Pons (tissue), 1 donor: ENCODE results near the gene CDC42BPB.

ENCODE experiments used
- DNase-seq: peaks from one replicate; pipeline ENCODE4 v3.0.0-alpha.2; 2016; ENCODE audit warnings: low spot score

Gene CDC42BPB, protein sequence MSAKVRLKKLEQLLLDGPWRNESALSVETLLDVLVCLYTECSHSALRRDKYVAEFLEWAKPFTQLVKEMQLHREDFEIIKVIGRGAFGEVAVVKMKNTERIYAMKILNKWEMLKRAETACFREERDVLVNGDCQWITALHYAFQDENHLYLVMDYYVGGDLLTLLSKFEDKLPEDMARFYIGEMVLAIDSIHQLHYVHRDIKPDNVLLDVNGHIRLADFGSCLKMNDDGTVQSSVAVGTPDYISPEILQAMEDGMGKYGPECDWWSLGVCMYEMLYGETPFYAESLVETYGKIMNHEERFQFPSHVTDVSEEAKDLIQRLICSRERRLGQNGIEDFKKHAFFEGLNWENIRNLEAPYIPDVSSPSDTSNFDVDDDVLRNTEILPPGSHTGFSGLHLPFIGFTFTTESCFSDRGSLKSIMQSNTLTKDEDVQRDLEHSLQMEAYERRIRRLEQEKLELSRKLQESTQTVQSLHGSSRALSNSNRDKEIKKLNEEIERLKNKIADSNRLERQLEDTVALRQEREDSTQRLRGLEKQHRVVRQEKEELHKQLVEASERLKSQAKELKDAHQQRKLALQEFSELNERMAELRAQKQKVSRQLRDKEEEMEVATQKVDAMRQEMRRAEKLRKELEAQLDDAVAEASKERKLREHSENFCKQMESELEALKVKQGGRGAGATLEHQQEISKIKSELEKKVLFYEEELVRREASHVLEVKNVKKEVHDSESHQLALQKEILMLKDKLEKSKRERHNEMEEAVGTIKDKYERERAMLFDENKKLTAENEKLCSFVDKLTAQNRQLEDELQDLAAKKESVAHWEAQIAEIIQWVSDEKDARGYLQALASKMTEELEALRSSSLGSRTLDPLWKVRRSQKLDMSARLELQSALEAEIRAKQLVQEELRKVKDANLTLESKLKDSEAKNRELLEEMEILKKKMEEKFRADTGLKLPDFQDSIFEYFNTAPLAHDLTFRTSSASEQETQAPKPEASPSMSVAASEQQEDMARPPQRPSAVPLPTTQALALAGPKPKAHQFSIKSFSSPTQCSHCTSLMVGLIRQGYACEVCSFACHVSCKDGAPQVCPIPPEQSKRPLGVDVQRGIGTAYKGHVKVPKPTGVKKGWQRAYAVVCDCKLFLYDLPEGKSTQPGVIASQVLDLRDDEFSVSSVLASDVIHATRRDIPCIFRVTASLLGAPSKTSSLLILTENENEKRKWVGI (N-terminal part only)

DNA sequence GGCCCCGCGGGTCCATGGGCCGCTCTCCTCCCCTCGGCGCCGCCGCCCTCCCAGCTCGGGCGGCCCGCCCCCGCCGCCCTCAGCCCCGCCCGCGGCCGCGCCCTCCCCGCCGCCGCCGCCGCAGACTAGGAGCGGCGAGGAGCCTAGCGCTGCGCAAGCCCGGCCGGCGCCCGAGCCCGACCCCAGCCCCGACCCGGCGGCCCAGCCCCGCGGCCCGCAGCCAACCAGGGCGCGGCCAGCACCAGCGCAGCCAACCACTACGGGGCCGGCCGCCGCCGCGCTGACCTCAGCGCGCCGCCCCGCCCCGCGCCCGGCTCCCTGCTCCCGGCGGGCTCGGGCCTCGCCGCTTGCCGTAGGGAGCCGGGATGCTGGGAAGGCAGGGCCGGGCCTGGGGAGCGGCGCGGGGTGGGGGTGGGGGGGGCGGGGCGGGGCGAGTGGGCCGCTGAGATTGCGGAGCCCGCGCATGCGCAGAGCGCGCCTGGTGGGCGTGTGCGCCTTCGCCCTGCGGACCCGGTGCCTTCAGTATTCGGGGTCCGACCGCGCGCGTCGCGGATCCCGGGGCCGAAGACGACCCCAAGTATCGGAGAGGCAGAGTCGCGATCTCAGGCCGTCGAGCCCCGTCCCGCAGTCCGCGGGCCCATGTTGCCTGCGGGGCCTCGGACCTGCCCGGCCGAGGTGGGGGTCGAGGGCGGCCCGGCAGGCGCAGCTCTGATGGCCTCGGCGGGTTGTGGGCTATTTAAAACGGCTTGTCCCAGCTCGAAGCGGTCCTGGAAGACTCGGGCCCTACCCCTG lies at the start of gene CDC42BPB:
Gene CDC42BPB (minus strand): TSS at position 178 of the 792 bp plus-strand sequence. CDS start 376 bp downstream, outside the sequence.
- DNase-seq = peak; percentile 86

DNA sequence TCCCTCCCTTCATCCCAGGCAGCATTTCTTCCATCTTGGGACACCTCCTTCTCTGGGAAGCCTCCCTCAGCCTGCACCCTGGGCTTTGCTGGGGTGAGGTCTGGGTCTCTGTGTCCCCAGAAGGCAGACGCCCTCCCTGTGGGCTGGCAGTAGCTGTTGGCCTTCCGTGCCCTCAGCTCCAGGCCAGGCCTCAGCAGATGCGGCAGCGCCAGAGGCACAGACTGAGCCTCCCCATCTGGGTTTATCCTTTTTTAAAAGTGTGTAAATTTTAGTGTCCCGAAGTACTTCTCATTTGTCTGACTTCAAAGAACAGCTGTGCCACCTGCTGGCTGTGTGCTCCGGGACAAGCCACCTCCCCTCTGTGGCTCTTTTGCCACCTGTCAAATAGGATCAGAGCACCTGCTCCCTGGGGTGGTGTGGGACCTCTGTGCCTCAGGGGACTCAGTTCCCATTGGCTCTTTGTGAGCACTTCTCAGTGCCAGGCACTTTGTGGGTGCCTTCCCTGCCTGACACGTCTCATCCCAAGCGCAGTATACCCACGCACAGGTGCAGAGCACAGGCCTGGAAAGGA lies 48.3 kb upstream of the CDC42BPB start:
- DNase-seq = no peak

DNA sequence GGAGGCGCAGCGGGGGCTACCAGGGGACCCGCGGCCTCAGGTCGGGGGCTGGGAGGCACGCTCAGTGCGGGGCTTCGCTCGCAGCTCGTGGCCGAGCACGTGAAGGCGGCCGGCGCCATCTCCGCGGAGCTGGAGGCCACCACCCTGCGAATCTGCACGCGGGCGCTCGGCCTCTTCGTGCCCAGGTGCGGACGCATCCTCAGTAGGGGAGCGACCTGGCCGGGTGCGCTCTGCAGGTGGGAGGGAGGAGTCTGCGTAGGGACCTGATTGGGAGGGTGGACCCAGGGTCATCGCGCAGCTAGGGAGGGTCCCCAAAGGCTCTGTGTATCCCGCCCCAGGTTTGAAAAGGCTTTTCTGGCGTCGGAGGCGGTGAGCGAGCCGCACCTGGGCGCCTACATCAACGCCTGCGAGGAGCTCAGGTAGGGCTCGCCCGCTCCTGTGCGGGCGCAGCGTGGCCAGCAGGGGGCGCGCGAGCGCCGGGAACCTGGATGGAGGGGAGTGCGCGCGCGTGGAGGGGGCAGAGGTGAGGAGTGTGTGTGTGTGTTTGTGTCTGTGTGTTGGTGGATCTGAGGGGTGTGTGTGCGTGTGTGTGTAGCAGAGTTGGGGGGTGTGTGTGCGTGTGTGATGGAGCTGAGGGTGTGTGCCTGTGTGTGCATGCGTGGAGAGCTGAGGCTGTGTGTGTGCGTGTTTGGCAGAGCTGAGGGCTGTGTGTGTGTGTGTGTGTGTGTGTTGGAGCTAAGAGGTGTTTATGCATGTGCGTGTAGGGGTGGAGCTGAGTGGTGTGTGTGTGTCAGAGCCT lies 47.5 kb upstream of the CDC42BPB start:
- no peak for DNase-seq

DNA sequence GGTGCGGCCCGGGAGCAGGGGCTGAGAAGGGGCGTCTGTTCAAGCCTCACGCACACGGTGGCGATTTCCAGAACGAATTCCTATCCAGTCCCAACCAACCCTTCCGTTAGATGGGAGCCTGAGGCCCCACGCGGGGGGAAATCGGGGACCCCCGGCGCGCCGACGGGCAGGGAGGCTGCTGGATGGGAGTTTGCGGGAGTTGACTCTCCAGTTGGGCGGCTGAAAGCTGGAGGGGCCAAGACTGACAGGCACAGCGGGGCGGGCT lies 47.0 kb upstream of the CDC42BPB start:
- no peak for DNase-seq

DNA sequence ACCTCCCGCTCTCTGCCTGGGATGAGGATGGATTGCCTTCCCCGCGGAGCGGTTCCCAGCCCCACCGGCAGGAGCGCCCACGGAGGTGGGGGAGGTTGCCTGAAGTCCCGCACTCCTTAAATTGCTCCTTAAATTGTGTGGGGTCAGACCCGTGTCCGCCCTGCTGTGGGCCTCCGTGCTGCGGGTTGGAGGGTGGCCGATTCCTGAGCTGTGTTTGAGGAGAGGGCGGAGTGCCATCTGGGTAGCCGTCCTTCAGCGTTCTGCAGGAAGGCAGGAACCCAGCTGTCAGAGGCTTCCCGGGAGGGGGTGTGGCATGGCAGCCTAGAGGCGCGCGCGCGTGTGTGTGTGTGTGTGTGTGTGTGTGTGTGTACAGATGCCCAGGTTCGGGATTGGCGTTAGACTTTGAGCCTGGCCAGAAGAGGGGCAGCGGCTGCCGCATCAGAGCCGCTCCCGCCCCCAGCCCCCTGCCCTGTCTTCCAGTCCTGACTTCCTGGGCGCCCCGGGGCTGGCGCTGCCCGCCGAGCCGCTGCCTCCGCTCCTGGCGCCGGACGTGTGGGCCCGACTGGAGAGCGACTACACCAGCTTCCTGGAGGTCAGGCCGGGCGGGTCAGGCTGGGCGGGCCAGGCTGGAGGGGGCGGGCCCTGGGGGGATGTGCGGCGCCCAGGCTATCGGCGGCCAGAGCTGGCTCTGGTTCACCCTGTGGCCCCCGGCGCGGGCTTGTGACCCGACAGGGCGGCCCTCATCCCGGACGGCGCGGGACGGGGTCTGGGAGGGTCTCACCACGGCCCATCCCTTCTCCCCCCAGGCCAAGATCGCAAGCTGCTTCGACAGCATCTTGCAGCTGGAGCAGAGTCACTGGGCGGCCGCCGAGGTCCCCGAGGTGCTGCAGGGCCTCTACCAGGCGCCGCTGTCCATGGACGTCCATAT lies 46.4 kb upstream of the CDC42BPB start:
- DNase-seq = no peak

DNA sequence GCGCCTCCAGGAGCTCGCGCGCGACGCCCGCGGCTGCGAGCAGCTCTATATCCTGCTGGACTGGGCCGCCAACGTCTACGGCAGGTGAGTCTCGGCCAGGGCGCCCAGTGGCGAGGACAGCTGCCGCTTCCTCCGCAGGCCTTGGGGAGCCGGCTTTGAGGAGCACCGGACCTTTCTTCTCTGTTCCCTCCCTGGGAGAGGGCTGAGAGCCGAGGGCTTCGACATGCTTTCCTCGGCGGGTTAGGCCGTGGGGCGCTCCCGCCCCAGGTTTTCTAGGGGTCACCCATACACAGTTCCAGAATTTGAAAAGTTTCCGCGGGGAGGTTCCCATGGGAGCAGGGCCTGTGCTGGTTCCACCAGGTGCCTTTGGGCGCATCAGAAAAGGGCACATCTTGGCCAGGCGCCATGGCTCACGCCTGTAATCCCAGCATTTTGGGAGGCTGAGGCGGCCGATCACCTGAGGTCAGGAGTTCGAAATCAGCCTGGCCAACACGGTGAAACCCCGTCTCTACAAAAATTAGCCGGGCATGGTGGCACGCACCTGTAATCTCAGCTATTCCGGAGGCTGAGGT lies 45.4 kb upstream of the CDC42BPB start:
- DNase-seq = no peak

DNA sequence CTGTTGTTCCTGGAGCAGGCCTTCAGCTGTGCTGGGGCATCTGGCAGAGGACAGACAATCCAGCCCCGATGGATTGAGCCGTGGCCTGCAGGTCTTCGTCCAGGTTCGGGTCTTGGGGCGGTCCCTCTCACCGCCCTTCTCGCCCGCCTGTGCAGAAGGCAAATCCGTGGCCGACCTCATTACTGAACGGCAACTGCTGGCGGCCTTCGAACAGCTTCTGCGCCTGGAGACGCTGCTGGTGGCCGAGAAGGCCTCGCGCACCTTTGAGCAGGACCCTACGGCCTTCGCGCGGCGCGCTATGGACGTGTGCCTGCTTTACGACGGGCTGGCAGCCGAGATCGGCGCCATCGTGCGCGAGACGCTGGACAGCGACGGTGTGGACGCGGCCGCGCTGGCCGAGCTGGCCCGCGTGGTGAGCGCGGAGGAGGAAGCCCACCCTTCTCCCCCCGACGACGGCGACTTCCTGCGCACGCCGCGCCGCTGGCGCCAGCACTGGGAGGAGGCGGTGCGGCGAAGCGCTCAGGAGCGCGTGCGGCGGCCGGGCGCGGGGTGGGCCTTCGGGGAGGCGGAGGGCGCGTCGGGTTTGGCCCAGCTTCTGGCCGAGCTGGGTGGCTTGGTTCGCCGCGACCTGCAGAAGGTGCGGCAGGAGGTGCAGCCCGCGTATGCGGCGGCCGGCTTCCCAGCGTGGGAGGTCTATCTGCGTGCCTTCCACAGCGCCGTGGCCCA lies 44.8 kb upstream of the CDC42BPB start:
- DNase-seq = no peak

DNA sequence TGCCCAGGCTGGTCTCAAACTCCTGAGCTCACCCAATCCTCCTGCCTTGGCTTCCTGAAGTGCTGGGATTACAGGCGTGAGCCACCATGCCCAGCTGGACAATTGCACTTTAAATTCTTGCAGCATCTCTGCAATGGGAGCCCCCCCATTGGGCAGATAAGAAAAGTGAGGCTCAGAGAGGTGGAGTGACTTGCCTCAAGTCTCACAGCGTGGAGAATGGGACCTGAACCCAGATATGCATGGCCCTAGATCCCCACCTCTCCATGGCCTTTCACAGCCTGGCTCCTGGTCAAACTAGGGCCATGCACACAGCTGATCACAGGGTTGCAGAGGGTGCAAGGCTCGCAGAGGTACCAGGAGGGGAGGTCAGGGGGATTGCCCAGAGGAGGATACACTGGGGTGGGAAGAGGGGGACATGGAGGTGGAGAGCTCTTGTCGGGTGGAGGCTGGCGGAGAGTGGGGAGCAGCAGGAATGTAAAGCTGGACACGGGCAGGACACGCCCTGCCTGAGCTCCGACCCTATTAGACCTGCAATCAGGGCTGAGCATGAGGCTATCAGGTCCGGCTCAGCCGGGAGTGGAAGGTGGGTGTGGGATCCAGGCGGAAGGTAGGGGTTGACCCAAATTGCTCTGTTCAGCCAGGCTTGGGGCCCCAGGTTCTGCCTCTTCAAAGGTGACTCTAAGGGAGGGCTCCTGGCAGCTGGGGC lies 44.1 kb upstream of the CDC42BPB start:
- no peak for DNase-seq

DNA sequence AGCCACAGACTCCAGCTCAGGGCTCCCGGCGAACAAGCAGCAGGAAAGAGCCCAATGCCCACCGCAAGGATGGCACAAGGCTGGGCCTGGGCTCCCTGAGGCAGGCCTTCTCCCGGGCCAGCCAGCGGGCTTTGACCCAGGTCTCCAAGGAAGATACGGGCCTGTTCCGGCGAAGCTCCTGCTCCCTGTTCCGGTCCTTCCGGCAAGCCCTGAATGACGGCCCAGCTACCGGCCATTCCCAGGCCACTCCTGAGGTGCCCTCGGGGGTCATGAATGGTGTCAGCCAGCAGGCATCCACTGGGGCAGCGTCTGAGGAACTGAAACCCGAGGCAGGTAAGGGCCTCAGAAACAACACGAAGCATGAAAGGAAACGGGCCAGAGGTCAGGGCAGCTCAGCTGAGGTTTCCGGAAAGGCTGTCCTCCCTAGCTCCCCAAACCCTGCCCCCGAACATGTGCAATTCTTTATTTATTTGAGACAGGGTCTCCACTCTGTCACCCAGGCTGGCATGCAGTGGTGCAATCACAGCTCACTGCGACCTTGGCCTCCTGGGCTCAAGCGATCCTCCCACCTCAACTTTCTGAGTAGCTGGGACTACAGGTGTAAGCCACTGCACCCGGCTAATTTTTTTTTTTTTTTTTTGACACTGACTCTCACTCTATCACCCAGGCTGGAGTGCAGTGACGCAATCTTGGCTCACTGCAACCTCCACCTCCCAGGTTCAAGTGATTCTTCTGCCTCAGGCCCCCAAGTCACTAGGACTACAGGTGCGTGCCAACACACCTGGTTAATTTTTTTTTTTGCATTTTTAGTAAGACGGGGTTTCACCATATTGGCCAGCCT lies 43.2 kb upstream of the CDC42BPB start:
- DNase-seq = no peak

DNA sequence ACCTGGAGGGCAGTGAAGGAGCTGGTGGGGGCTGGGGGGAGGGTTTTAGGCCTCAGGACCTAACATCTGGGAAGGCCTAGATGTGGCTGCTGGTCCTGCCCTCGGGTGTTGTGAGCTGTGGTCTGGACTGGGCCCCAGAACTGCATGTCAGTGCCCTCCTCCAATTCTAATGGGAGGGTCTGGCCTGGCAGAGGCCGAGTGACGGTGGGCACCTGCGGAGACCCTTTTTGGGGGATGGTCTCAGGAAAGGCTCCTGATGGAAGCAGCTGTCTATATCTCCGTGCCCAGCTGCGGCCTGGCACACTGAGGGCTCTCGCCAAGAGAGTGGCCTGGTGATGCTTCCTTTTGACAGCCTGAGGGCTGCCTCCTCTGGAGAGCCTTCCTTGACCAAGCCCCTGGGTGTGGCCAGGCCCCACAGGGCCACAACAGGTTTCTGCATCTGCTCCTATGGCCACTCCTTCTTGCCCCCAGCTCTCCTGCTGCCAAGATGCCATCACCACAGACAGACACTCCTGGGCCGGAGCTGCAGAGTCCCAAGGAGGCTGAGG lies 42.5 kb upstream of the CDC42BPB start:
- no peak for DNase-seq

DNA sequence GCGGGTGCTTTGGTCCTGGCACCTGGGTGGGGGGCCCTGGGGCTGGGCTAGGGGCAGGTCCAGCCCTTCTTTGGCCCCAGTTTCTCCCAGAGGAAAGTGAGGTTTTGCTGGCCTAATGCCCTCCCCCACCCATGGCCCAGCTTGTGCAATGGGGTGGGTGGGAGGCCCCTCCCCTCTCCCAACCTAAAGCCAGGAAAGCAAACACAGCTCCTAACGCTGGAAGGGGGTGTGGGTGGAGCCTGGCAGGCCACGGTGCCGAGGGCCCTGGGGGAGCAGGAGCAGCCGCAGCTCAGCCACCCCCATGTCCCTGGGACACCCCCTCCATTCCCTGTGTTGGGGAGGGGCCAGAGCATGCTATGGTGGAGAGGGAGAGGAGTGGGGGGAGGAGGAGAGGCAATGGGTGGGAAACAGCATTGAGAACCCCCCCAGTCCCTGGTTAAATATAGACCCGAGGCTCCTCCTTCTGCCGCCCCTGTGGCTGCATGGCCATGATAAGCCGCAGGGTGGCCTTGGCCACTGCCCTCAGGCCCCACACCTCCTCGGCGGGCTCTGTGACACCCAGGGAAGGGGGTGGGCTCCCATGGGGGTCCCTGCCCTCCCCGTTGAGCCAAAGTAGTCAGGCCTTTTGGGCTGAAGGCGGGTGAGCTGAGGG lies 41.9 kb upstream of the CDC42BPB start:
- DNase-seq = no peak

DNA sequence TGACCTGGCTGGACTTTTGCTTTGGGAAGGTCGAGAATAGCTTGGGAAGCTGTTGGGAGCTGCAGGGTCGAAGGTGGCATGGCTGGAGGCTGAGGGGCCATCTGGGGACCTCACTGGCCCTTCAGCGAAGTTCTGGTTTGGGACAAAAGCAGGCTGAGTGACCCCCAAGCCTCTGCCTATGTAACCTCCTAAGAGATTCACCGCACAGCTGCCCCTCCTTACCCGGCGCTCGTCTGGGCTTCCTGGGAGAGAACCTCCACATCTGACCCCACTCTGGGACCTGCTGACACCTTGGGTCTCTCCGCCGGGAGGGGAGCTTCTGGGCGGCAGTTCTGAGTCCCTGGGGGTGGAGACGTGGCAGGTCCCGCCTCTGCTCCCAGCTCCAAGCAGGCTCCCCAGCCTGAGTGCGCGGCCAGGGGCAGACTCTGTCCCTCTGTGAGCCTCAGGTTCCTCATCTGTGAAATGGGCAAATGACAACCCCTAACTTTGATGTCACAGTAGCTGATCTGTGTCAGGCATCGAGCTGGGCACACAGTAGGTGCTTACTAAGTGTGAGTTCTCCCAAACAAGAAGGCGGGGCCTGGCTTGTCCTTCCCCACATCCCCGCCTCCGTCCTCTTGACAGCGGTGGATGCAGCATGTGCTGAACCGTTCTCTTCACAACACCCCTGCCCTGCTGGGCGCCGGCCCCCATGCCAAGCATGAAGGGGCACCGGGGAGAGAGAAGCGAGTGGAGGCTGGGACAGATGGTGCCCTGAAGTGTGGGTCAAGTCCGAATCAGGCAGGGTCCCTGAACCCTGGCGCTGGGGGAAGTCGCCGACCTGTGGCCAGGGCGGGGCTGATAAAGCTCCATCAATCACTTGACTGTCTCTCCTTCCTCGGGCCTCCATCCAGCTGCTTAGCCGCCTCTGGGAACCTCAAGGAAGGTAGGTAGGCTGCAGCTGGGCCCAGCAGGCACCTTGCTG lies 40.9 kb upstream of the CDC42BPB start:
- no peak for DNase-seq

DNA sequence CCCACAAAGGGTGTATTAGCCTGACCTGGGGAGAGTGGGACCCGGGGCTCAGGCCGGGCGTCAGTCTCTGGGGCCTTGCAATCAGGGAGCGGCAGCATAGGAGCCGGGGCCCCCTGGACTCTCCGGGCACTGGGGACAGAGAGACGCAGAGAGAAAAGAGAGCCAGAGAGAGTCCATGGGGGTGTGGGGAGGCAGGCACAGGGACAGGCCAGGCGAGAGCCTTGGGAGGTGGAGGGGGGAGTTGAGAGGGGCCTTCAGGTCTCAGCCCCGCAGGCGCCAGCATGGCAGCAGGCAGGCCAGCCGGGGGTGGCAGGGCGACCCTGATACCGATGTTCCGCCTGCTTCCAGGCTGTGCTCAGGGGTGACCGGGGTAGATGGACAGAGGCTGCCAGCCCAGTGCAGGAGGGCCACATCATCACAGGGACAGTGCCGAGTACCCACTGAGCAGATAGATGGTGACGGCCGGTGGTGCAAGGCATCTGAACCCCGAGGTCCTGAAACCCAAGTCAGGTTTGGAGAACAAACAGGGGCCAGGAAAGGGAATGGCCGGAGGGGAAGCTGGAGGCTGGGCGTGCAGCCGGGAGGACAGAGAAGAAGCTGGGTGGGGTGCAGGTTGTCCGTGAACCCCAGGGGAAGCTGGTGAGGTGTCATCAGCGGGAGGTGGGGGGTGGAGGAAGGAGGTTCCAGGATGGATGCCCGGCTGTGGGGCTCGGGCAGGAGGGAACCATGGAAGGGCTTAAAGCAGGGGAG lies 40.1 kb upstream of the CDC42BPB start:
- DNase-seq = no peak

DNA sequence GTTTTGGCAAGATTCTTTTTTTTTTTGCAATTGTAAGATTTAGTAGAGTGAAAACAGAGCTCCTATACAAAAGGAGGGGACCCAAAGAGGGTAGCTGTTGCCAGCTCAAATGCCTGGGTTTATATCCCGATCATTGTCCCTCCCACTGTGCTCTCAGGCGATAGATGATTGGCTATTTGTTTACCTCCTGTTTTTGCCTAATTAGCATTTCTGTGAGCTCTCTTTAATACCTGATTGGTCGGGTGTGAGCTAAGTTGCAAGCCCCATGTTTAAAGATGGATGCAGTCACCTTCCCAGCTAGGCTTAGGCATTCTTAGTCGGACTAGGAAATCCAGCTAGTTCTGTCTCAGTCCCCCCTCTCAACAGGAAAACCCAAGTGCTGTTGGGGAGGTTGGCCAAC lies 39.0 kb upstream of the CDC42BPB start:
- no peak for DNase-seq
